Measurements from ENCODE around the gene TMEM245.

Gene TMEM245

DNA sequence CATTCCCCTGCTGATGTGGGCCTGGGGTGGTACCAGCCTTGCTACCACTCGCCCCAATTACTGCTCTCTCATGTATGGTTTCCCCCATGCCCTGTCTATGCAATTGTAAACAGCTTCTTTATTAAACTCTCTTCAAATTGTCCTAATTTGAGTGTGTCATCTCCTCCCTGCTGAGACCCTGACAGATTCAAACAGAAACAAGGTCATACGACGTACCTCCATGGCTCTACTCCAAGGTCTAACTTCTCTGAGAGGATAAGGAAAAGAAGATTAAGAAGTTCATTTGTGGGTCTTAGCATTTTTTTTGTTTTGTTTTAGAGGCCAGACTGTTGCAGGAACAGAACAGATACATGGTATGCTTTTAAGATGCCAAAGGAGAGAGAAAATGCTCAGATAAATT lies 147.6 kb downstream of the TMEM245 start:
- TF ChIP-seq BCL6B (tag by site-specific recombination; IDR thresholded peaks at IDR 0.05) (no peak), ZNF362 (tag by site-specific recombination; IDR thresholded peaks at IDR 0.05) (no peak), ZNF292 (tag by site-specific recombination; IDR thresholded peaks at IDR 0.05; ENCODE audit: borderline replicate concordance, low read depth) (no peak), BCL11B (tag by site-specific recombination; IDR thresholded peaks at IDR 0.05; ENCODE audit: low read depth) (no peak), ZNF776 (tag by site-specific recombination; IDR thresholded peaks at IDR 0.05; ENCODE audit: borderline replicate concordance) (no peak), KLF9 (tag by site-specific recombination; IDR thresholded peaks at IDR 0.05; ENCODE audit: low read depth) (no peak), ELK4 (IDR thresholded peaks at IDR 0.05; ENCODE audit: borderline replicate concordance, low read depth, low read length) (no peak), ZNF510 (tag by site-specific recombination; IDR thresholded peaks at IDR 0.05; ENCODE audit: insufficient replicate concordance) (no peak), ZFP69B (tag by site-specific recombination; IDR thresholded peaks at IDR 0.05) (no peak), KLF1 (tag by site-specific recombination; IDR thresholded peaks at IDR 0.05) (no peak), OSR2 (tag by site-specific recombination; IDR thresholded peaks at IDR 0.05) (no peak), HOXD13 (CRISPR knock-in tag; IDR thresholded peaks at IDR 0.05; ENCODE audit: borderline replicate concordance) (no peak), ZNF121 (tag by site-specific recombination; IDR thresholded peaks at IDR 0.05) (no peak), ZNF423 (tag by site-specific recombination; IDR thresholded peaks at IDR 0.05) (no peak), ZNF768 (tag by site-specific recombination; IDR thresholded peaks at IDR 0.05) (no peak), PATZ1 (tag by site-specific recombination; IDR thresholded peaks at IDR 0.05) (no peak), ZSCAN4 (tag by site-specific recombination; IDR thresholded peaks at IDR 0.05) (no peak)
- TF ChIP-seq, protein P1, sequence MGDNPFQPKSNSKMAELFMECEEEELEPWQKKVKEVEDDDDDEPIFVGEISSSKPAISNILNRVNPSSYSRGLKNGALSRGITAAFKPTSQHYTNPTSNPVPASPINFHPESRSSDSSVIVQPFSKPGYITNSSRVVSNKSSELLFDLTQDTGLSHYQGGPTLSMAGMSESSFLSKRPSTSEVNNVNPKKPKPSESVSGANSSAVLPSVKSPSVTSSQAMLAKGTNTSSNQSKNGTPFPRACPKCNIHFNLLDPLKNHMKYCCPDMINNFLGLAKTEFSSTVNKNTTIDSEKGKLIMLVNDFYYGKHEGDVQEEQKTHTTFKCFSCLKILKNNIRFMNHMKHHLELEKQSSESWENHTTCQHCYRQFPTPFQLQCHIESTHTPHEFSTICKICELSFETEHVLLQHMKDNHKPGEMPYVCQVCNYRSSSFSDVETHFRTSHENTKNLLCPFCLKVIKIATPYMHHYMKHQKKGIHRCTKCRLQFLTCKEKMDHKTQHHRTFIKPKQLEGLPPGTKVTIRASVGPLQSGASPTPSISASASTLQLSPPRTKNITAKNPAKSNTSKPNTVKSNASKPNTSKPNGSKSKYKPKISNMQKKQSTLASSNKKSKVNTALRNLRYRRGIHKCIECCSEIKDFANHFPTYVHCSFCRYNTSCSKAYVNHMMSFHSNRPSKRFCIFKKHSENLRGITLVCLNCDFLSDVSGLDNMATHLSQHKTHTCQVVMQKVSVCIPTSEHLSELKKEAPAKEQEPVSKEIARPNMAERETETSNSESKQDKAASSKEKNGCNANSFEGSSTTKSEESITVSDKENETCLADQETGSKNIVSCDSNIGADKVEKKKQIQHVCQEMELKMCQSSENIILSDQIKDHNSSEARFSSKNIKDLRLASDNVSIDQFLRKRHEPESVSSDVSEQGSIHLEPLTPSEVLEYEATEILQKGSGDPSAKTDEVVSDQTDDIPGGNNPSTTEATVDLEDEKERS (tag by site-specific recombination; IDR thresholded peaks at IDR 0.05): no peak
- TF ChIP-seq, protein P2, sequence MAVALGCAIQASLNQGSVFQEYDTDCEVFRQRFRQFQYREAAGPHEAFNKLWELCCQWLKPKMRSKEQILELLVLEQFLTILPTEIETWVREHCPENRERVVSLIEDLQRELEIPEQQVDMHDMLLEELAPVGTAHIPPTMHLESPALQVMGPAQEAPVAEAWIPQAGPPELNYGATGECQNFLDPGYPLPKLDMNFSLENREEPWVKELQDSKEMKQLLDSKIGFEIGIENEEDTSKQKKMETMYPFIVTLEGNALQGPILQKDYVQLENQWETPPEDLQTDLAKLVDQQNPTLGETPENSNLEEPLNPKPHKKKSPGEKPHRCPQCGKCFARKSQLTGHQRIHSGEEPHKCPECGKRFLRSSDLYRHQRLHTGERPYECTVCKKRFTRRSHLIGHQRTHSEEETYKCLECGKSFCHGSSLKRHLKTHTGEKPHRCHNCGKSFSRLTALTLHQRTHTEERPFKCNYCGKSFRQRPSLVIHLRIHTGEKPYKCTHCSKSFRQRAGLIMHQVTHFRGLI (tag by site-specific recombination; IDR thresholded peaks at IDR 0.05): no peak
- TF ChIP-seq, protein P3, sequence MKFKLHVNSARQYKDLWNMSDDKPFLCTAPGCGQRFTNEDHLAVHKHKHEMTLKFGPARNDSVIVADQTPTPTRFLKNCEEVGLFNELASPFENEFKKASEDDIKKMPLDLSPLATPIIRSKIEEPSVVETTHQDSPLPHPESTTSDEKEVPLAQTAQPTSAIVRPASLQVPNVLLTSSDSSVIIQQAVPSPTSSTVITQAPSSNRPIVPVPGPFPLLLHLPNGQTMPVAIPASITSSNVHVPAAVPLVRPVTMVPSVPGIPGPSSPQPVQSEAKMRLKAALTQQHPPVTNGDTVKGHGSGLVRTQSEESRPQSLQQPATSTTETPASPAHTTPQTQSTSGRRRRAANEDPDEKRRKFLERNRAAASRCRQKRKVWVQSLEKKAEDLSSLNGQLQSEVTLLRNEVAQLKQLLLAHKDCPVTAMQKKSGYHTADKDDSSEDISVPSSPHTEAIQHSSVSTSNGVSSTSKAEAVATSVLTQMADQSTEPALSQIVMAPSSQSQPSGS (tag by site-specific recombination; IDR thresholded peaks at IDR 0.05; ENCODE audit: low read depth): no peak
- ChIA-PET CTCF (interaction anchor here (0.6 kb wide), 1 partner anchor 255 kb away, joined by 3 read pairs; no protein-coding TSS in a partner anchor), POLR2A (no interaction called here)
- no peak overlapping the region for H3K27ac ChIP-seq (ENCODE audit: extremely low read depth, low read depth, low read length)
- no peaks in the 10 kb centered on the region for H3K9me3 ChIP-seq (ENCODE audit: control insufficient read depth, insufficient read depth, low read depth, low read length)
- no peaks in the 10 kb centered on the region for H3K4me1 ChIP-seq (ENCODE audit: control insufficient read depth, insufficient read depth, low read length)
- H3K36me3 ChIP-seq (ENCODE audit: control insufficient read depth in 2 of 2, insufficient read depth in 1 of 2, low read length in 2 of 2): peaks cover 9 to 54% of the 10 kb centered on the region in 2 experiments; a peak in 2 of 3 replicates
- no peak overlapping the region for H3K4me3 ChIP-seq (ENCODE audit: low read depth, low read length)
